ENCODE data around the gene SPP2. TPM values are rescaled to one million over a fixed set of nuclear protein-coding genes. Genes with fewer than 3 reads are reported as not detected.

SPP2 gene
- total RNA-seq, 4 donors from 2014 or later: 0.60 TPM; not detected in 3

DNA sequence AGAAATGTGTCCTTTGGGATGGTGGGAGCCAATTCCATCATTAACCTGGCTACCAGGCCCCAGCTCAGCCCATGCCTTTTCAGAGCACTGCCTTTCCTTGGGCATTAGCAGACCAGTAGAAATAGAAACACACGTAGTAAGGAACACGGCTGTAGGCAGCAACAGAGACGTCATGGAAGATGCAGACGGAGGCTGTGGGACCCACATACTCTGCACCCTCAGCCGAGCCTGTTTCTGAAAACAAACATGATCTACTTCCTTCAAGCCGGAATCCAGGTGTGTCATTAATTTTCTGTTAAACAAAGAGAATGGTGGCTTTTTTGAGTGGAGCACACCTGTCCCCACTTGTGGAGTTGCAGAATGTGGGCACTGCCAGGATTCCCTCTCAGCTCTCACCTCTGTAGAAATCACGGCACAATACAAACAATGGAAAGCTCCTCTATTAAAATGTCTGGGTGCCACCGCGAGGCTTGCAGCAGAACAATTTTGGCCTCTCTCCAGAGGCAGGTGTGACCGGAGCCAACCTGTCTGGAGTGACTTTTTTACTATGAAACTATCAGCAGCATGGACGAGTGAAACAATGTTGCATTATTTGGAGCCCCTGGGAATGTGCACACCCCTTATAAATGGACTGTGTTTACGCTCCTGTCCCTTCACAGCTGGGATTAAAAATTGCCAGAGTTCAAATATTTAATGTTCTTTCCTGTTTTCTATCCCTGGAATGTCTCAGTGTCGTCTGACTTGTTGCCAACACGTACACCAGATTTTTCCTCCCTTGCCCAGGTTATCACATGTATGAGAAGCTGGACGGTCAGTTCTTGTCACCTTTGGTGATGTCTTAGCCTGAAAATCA lies 31.7 kb downstream of the SPP2 start:
- ATAC-seq: no peak
- H3K9me3 ChIP-seq: no peaks in the 10 kb centered on the region
- no peaks in the 10 kb centered on the region for H3K4me1 ChIP-seq
- DNase-seq: no peak
- no peak for TF ChIP-seq POLR2A (IDR thresholded peaks at IDR 0.05)
- TF ChIP-seq, protein P1, sequence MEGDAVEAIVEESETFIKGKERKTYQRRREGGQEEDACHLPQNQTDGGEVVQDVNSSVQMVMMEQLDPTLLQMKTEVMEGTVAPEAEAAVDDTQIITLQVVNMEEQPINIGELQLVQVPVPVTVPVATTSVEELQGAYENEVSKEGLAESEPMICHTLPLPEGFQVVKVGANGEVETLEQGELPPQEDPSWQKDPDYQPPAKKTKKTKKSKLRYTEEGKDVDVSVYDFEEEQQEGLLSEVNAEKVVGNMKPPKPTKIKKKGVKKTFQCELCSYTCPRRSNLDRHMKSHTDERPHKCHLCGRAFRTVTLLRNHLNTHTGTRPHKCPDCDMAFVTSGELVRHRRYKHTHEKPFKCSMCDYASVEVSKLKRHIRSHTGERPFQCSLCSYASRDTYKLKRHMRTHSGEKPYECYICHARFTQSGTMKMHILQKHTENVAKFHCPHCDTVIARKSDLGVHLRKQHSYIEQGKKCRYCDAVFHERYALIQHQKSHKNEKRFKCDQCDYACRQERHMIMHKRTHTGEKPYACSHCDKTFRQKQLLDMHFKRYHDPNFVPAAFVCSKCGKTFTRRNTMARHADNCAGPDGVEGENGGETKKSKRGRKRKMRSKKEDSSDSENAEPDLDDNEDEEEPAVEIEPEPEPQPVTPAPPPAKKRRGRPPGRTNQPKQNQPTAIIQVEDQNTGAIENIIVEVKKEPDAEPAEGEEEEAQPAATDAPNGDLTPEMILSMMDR (IDR thresholded peaks at IDR 0.05 in 4 of 5, conservative IDR thresholded peaks at IDR 0.05 in 1 of 5): no peak
- H3K27me3 ChIP-seq: no peaks in the 10 kb centered on the region
- in situ Hi-C loops (cut with MboI; ENCODE audit: low sequenced_read_pairs in 4 of 4): no loop called here
- intact Hi-C loops (cut with DNase I; ENCODE audit: low total_unique reads): no loop called here
- H3K4me3 ChIP-seq: no peak overlapping the region
- no peaks in the 10 kb centered on the region for H3K36me3 ChIP-seq
- H3K27ac ChIP-seq: no peak overlapping the region

DNA sequence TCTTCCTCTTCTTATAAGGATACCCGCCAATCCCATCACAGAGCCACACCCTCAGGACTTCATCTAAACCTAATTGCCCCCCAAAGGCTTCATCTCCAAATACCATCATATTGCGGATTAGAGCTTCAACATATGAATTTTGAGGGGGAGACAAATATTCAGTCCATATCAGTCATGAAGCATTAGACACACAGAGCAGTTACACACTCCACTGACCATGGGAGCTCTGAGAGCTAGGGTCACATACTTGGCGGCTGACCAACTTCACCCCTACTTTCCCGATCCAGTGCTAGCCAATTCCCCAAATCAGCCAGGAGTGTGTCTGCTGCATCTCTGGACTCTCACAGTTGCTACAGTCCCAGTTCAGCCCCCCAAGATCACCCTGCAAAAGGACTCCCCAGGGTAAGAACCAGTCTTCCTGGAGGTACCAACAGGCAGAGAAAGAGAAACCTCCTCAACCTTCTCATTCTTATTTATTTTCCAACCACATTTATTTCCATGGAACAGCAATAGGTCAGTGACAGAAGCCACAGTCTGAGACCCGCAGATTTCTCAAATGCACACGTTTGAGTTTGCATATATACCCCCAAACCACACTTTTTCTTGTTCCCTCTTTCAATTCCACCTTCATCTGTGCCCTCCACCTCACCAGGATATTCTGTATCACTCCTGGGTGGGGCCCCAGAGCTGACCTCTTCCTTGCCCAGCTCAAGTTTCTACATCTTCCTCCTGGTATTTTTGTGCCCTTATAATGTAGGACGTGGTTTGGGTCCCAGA lies 33.3 kb downstream of the SPP2 start:
- no peaks in the 10 kb centered on the region for H3K36me3 ChIP-seq
- intact Hi-C loops (cut with DNase I; ENCODE audit: low total_unique reads): no loop called here
- ATAC-seq: no peak
- no peaks in the 10 kb centered on the region for H3K9me3 ChIP-seq
- DNase-seq: no peak
- no peak for TF ChIP-seq POLR2A (IDR thresholded peaks at IDR 0.05)
- TF ChIP-seq, protein P1 (IDR thresholded peaks at IDR 0.05 in 4 of 5, conservative IDR thresholded peaks at IDR 0.05 in 1 of 5): no peak
- H3K27ac ChIP-seq: no peak overlapping the region
- H3K4me1 ChIP-seq: no peaks in the 10 kb centered on the region
- in situ Hi-C loops (cut with MboI; ENCODE audit: low sequenced_read_pairs in 4 of 4): no loop called here
- H3K27me3 ChIP-seq: no peaks in the 10 kb centered on the region
- H3K4me3 ChIP-seq: no peak overlapping the region

DNA sequence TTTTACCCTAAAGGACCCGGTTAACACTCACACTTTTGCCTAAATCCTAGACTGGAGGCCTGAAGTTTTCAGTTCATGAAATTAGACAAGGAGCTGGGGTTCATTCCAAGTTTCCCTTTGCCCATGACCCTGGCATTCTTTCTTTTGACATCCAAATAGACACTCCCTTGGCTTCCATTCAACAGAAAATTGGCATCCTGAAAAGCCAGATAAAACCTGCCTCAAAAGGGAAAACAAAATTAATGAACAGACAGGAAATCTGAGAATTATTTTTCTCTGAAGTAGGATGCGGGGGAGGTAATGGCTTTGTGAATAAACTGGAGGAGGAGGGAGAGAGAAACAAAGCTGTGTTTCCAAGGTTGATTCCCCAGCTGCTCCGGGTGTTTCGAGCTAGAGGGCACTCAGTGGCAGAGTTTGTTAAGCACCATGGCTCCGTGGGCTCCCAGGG lies 41.0 kb downstream of the SPP2 start:
- in situ Hi-C loops (cut with MboI; ENCODE audit: low sequenced_read_pairs in 4 of 4): no loop called here
- no peaks in the 10 kb centered on the region for H3K36me3 ChIP-seq
- H3K4me3 ChIP-seq: no peak overlapping the region
- H3K27ac ChIP-seq: no peak overlapping the region
- no peaks in the 10 kb centered on the region for H3K27me3 ChIP-seq
- no peaks in the 10 kb centered on the region for H3K4me1 ChIP-seq
- TF ChIP-seq, protein P1 (IDR thresholded peaks at IDR 0.05 in 4 of 5, conservative IDR thresholded peaks at IDR 0.05 in 1 of 5): no peak
- TF ChIP-seq POLR2A (IDR thresholded peaks at IDR 0.05): no peak
- no peak for DNase-seq
- no peak for ATAC-seq
- intact Hi-C loops (cut with DNase I; ENCODE audit: low total_unique reads): no loop called here
- no peaks in the 10 kb centered on the region for H3K9me3 ChIP-seq

GRCh38 chr2:234091883-234092282 lies 41.4 kb downstream of the SPP2 start:
- DNase-seq (no peak), ATAC-seq (no peak)
- Histone ChIP-seq H3K4me3 (no peak overlapping the region), H3K36me3 (no peaks in the 10 kb centered on the region), H3K27ac (no peak overlapping the region), H3K27me3 (no peaks in the 10 kb centered on the region), H3K9me3 (no peaks in the 10 kb centered on the region), H3K4me1 (no peaks in the 10 kb centered on the region)
- intact Hi-C loops (cut with DNase I; ENCODE audit: low total_unique reads): no loop called here
- TF ChIP-seq POLR2A (IDR thresholded peaks at IDR 0.05): no peak
- TF ChIP-seq, protein P1 (IDR thresholded peaks at IDR 0.05 in 4 of 5, conservative IDR thresholded peaks at IDR 0.05 in 1 of 5): no peak
- in situ Hi-C loops (cut with MboI; ENCODE audit: low sequenced_read_pairs in 4 of 4): no loop called here
